ENCODE measurements around the gene MAGI2. TPM values are rescaled to one million over a fixed set of nuclear protein-coding genes. Genes with fewer than 3 reads are reported as not detected.
"Not testable (repeated sequence)": the region's sequence is repeated elsewhere in the genome, so short reads cannot be mapped to it uniquely, and the experiment has no call there.

The MAGI2 gene
- total RNA-seq, 2 donors from 2014 or later, result 10.3 to 19.2 TPM

DNA sequence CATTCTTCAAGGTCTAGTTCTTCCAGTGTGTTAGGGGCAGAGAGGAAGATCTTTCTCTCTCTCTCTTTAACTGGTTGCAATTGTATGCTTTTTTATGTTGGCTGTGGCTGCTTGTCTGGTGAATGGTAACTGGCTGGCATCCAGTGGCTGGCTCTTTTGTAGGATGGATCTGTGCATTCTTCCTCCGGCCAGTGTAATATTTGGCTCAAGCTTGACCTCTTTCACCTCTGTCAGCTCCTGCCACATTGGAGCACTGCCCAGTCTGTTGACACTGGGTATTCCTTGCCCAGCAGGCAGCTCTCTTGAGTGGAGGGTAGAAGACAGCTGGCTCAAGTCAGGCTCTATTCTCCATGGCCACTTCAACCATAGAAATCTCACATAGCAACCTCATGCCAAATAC is 1126.6 kb downstream of the MAGI2 start:
- Histone ChIP-seq H3K36me3 (ENCODE audit: control insufficient read depth, insufficient read depth, low read length) (no peaks in the 10 kb centered on the region), H3K27me3 (ENCODE audit: control insufficient read depth, insufficient read depth, low read length, poor library complexity, severe bottlenecking) (no peaks in the 10 kb centered on the region), H3K4me1 (ENCODE audit: control insufficient read depth, insufficient read depth, low read length) (no peaks in the 10 kb centered on the region), H3K9ac (ENCODE audit: extremely low read depth, low read length, poor library complexity, severe bottlenecking) (no peak overlapping the region), H3K27ac (ENCODE audit: low read depth, low read length) (no peak overlapping the region), H3K9me3 (ENCODE audit: control insufficient read depth, low read length) (no peaks in the 10 kb centered on the region), H3K4me3 (ENCODE audit: low read length) (no peak overlapping the region)
- Mint-ChIP-seq H3K27me3 (ENCODE audit: insufficient read depth) (no peaks in the 10 kb centered on the region), H3K9me3 (peaks cover 4% of the 10 kb centered on the region), H3K4me1 (peaks cover 2% of the 10 kb centered on the region), H3K4me3 (no peak overlapping the region), H3K27ac (no peak overlapping the region), H3K36me3 (ENCODE audit: low read depth) (peaks cover 3% of the 10 kb centered on the region)
- WGBS, 2 experiments (ENCODE audit: insufficient coverage in 1 of 2, insufficient read length in 1 of 2), result 100% methylated on average over 1 of the region's 1 CpG; no CpG with 5 or more reads in 1 of the 2 experiments
- no peak for DNase-seq
- no peak for TF ChIP-seq CTCF (conservative IDR thresholded peaks at IDR 0.05)

DNA sequence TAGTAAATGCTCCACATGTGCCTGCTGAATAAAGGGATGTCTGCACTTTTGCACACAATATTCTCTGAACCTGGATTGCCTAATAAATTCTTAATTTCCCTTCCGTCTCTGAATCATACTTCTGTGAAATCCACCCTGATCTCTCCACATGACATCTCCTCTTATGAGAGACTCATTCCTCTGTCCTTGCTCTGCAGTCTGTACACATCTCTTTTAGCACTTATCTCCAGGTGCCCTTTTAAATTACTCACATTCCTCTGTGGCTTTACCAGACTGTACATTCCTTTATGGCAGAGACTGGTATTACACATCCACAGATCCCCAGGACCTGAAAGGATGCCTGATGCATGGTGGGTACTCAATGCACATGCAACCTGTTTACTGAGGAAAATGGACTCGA is 1127.3 kb downstream of the MAGI2 start:
- H3K9ac ChIP-seq (ENCODE audit: extremely low read depth, low read length, poor library complexity, severe bottlenecking), result no peak overlapping the region
- H3K36me3 Mint-ChIP-seq (ENCODE audit: low read depth), result peaks cover 3% of the 10 kb centered on the region
- H3K4me1 Mint-ChIP-seq, result peaks cover 2% of the 10 kb centered on the region
- no peak overlapping the region for H3K4me3 Mint-ChIP-seq
- no peak overlapping the region for H3K4me3 ChIP-seq (ENCODE audit: low read length)
- H3K27me3 ChIP-seq (ENCODE audit: control insufficient read depth, insufficient read depth, low read length, poor library complexity, severe bottlenecking), result no peaks in the 10 kb centered on the region
- no peak for DNase-seq
- no peaks in the 10 kb centered on the region for H3K9me3 ChIP-seq (ENCODE audit: control insufficient read depth, low read length)
- no peaks in the 10 kb centered on the region for H3K36me3 ChIP-seq (ENCODE audit: control insufficient read depth, insufficient read depth, low read length)
- no peaks in the 10 kb centered on the region for H3K4me1 ChIP-seq (ENCODE audit: control insufficient read depth, insufficient read depth, low read length)
- H3K27me3 Mint-ChIP-seq (ENCODE audit: insufficient read depth), result no peaks in the 10 kb centered on the region
- H3K27ac ChIP-seq (ENCODE audit: low read depth, low read length), result no peak overlapping the region
- 98 to 100% methylated on average over 1 to 2 of the region's 2 CpGs for WGBS, 2 experiments (ENCODE audit: insufficient coverage in 1 of 2, insufficient read length in 1 of 2)
- no peak overlapping the region for H3K27ac Mint-ChIP-seq
- no peak for TF ChIP-seq CTCF (conservative IDR thresholded peaks at IDR 0.05)
- H3K9me3 Mint-ChIP-seq, result peaks cover 4% of the 10 kb centered on the region

GRCh38 chr7:78323118-78323517 is 1130.3 kb downstream of the MAGI2 start:
- 100% methylated on average over 1 of the region's 1 CpG; no CpG with 5 or more reads in 1 of the 2 experiments for WGBS, 2 experiments (ENCODE audit: insufficient coverage in 1 of 2, insufficient read length in 1 of 2)
- Mint-ChIP-seq H3K36me3 (ENCODE audit: low read depth) (no peaks in the 10 kb centered on the region), H3K4me3 (no peak overlapping the region), H3K27me3 (ENCODE audit: insufficient read depth) (no peaks in the 10 kb centered on the region), H3K27ac (no peak overlapping the region), H3K4me1 (peaks cover 5% of the 10 kb centered on the region), H3K9me3 (peaks cover 7% of the 10 kb centered on the region)
- no peak overlapping the region for H3K27ac ChIP-seq (ENCODE audit: low read depth, low read length)
- no peak for TF ChIP-seq CTCF (conservative IDR thresholded peaks at IDR 0.05)
- DNase-seq, result no peak
- no peaks in the 10 kb centered on the region for H3K4me1 ChIP-seq (ENCODE audit: control insufficient read depth, insufficient read depth, low read length)
- H3K9ac ChIP-seq (ENCODE audit: extremely low read depth, low read length, poor library complexity, severe bottlenecking), result no peak overlapping the region
- H3K36me3 ChIP-seq (ENCODE audit: control insufficient read depth, insufficient read depth, low read length), result no peaks in the 10 kb centered on the region
- H3K4me3 ChIP-seq (ENCODE audit: low read length), result no peak overlapping the region
- no peaks in the 10 kb centered on the region for H3K27me3 ChIP-seq (ENCODE audit: control insufficient read depth, insufficient read depth, low read length, poor library complexity, severe bottlenecking)
- H3K9me3 ChIP-seq (ENCODE audit: control insufficient read depth, low read length), result no peaks in the 10 kb centered on the region

DNA sequence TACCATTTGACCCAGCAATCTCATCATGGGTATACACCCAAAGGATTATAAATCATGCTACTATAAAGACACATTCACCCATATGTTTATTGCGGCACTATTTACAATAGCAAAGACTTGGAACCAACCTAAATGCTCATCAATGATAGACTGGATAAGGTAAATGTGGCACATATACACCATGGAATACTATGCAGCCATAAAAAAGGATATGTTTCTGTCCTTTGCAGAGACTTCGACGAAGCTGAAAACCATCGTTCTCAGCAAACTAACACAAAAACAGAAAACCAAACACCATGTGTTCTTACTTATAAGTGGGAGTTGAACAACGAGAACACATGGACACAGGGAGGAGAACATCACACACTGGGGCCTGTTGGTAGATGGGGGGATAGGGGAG is 1131.2 kb downstream of the MAGI2 start:
- not testable (repeated sequence) for H3K9me3 ChIP-seq (ENCODE audit: control insufficient read depth, low read length); H3K9ac ChIP-seq (ENCODE audit: extremely low read depth, low read length, poor library complexity, severe bottlenecking); H3K36me3 Mint-ChIP-seq (ENCODE audit: low read depth); H3K4me1 Mint-ChIP-seq; H3K4me1 ChIP-seq (ENCODE audit: control insufficient read depth, insufficient read depth, low read length); H3K4me3 ChIP-seq (ENCODE audit: low read length); H3K27ac Mint-ChIP-seq; DNase-seq; H3K27me3 Mint-ChIP-seq (ENCODE audit: insufficient read depth); H3K9me3 Mint-ChIP-seq; H3K4me3 Mint-ChIP-seq; H3K27ac ChIP-seq (ENCODE audit: low read depth, low read length); H3K36me3 ChIP-seq (ENCODE audit: control insufficient read depth, insufficient read depth, low read length); H3K27me3 ChIP-seq (ENCODE audit: control insufficient read depth, insufficient read depth, low read length, poor library complexity, severe bottlenecking)
- 96% methylated on average over 5 of the region's 5 CpGs; no CpG with 5 or more reads in 1 of the 2 experiments for WGBS, 2 experiments (ENCODE audit: insufficient coverage in 1 of 2, insufficient read length in 1 of 2)
